Measurements from ENCODE around the gene ADAT3.

Gene ADAT3

DNA sequence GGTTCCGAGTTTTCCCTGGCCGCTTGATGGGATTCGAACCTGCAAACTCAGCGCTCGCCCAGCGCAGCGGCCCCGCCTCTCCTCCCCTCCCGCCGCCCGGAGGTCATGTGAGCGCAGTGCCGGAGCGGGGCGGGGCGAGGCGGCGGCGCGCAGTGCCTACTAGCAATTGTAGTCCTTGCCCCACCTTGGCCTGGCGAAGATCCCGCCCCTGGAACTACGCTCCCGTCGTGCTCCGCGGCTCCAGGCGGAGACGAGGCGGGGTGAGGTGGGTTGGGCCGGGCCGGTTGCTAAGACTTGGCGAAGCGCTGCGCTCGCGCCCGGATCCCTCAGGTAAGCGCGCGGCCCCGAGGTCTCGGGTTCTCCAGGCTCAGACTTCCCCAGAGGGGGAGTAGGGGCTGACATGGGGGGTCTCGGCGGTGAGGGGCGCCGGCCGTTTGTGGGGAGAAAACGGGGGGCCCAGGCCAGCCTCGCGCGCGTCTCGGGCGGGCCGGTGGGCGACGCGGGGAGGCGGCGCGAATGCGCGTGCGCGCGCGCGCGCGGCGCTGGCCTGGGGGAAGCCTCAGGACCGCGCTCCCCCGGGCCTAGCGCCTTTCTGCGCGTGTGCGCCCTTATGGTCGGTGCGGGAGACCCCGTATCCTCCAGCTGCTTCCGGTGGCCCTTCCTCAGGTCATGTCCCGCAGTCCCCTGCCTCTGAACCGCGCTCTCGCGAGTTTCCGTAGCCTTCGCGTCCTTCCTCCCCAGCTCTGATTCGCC is at the start of gene ADAT3, which contains the start of gene SCAMP4:
TSS of gene ADAT3 (plus strand) at position 290 of the 753 bp plus-strand sequence. CDS start 6,649 bp downstream, outside the sequence.
TSS of gene SCAMP4 (plus strand) at position 290 of the 753 bp plus-strand sequence. CDS start 9,621 bp downstream, outside the sequence.
- Mint-ChIP-seq H3K27me3 (ENCODE audit: low read depth) (no peaks in the 10 kb centered on the region), H3K9me3 (no peaks in the 10 kb centered on the region), H3K4me3 (peak within 1 kb of the TSS; percentile 95 to 97 (median 95)), H3K36me3 (ENCODE audit: low read depth) (peaks cover 3% of the 10 kb centered on the region), H3K4me1 (peaks cover 11% of the 10 kb centered on the region), H3K27ac (peak within 1 kb of the TSS; percentile 90 to 99 (median 99))
- TF ChIP-seq, protein P1, sequence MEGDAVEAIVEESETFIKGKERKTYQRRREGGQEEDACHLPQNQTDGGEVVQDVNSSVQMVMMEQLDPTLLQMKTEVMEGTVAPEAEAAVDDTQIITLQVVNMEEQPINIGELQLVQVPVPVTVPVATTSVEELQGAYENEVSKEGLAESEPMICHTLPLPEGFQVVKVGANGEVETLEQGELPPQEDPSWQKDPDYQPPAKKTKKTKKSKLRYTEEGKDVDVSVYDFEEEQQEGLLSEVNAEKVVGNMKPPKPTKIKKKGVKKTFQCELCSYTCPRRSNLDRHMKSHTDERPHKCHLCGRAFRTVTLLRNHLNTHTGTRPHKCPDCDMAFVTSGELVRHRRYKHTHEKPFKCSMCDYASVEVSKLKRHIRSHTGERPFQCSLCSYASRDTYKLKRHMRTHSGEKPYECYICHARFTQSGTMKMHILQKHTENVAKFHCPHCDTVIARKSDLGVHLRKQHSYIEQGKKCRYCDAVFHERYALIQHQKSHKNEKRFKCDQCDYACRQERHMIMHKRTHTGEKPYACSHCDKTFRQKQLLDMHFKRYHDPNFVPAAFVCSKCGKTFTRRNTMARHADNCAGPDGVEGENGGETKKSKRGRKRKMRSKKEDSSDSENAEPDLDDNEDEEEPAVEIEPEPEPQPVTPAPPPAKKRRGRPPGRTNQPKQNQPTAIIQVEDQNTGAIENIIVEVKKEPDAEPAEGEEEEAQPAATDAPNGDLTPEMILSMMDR (IDR thresholded peaks at IDR 0.05; ENCODE audit: unreplicated experiment in 3 of 3), result no peak

DNA sequence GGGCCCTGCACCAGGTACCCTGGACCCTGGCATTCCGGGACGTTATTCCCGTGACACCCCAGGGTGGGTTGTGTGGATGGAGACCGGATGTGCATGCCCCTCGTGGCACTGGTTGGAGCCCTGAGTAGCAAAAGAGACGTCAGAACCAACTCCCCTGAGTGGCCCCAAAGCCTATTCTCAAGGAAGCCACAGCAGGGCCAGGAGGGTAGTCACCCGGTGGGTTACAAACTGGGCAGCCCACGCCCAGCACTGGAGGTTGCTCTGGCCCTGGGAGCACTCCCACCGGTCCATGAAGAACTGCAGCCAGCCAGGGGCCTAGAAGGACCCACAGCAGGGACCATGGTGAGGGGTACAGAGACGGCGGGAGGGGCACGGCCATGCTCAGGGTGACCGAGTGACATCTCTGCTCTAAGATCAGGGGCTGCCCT is 49.4 kb upstream of the ADAT3 start:
- H3K4me3 Mint-ChIP-seq, result peak overlapping the region; percentile 67 to 76 (median 72)
- no peaks in the 10 kb centered on the region for H3K36me3 Mint-ChIP-seq (ENCODE audit: low read depth)
- TF ChIP-seq, protein P1 (IDR thresholded peaks at IDR 0.05; ENCODE audit: unreplicated experiment in 3 of 3), result no peak
- H3K9me3 Mint-ChIP-seq, result no peaks in the 10 kb centered on the region
- H3K27me3 Mint-ChIP-seq (ENCODE audit: low read depth), result no peaks in the 10 kb centered on the region
- peaks cover 26% of the 10 kb centered on the region for H3K4me1 Mint-ChIP-seq
- H3K27ac Mint-ChIP-seq, result peak overlapping the region; percentile 29 to 91 (median 76)

DNA sequence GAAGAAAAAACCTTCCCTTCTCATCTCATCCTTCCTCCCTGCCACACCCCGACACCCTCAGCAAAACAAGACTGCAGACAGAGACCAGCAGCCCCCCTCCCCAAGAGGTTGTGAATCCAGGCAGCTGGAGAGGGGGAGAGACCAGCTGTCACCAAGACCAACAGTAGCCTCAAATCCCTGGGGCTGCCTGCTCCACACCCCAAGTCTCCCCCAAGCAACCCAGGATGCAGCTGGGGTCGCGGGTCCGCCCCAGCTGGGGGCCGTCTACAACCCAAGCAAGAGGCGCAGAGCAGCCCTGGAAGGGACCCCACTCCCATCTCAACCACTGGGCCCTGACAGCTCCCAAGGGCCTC is 48.9 kb upstream of the ADAT3 start:
- TF ChIP-seq, protein P1 (IDR thresholded peaks at IDR 0.05; ENCODE audit: unreplicated experiment in 3 of 3), result no peak
- Mint-ChIP-seq H3K27me3 (ENCODE audit: low read depth) (peaks cover 3% of the 10 kb centered on the region), H3K4me3 (peak overlapping the region; percentile 67 to 76 (median 72)), H3K4me1 (peaks cover 31% of the 10 kb centered on the region), H3K9me3 (no peaks in the 10 kb centered on the region), H3K27ac (peak overlapping the region; percentile 29 to 91 (median 66)), H3K36me3 (ENCODE audit: low read depth) (no peaks in the 10 kb centered on the region)

DNA sequence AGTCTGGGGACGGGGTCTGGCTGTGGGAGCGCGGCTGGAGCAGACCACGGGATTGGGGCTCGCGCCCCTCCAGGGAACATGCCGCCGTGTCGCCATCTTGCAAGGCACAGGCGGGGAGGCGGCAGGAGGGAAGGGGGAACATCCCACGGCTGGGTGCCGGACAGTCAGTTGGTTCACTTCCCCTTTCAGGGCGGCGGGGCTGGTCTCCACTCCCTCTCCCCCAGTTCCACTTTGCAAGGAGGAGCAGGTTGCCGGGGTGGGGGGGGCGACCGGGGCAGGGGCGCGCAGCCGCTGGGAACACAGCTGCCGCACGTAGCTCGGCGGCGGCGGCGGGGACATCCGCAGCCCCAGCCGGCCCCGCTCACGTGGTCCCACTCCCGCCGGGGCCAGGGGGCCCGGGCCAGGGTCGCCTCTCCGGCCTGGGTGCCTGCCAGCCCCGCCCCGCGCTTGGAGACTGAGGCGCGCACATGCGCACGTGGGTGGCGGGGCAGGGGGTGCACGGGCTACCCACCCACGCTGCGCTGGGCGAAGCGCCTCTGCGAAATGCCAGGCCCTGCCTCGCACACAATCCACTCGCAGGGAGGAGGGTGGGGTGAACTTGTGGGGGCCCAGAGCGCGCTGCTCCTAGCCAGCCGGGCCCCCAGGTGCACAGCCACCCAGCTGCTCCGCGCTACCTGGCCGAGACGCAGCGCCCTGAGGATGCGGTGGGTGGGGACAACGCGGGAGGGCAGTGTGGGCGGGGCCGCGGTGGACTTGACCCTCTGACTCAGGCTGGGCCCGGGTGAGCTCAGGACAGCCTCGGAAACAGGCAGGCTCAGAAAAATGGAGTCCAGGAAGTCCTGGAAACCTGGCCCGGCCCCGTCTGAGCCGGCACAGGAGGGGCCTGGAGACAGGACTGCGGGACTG is 48.2 kb upstream of the ADAT3 start:
- TF ChIP-seq, protein P1 (IDR thresholded peaks at IDR 0.05; ENCODE audit: unreplicated experiment in 3 of 3), result no peak
- Mint-ChIP-seq H3K4me3 (peak overlapping the region; percentile 67 to 76 (median 72)), H3K27ac (peak overlapping the region in 2 of 3 experiments; percentile 66 to 91), H3K36me3 (ENCODE audit: low read depth) (no peaks in the 10 kb centered on the region), H3K9me3 (no peaks in the 10 kb centered on the region), H3K27me3 (ENCODE audit: low read depth) (peaks cover 7% of the 10 kb centered on the region), H3K4me1 (peaks cover 37% of the 10 kb centered on the region)

DNA sequence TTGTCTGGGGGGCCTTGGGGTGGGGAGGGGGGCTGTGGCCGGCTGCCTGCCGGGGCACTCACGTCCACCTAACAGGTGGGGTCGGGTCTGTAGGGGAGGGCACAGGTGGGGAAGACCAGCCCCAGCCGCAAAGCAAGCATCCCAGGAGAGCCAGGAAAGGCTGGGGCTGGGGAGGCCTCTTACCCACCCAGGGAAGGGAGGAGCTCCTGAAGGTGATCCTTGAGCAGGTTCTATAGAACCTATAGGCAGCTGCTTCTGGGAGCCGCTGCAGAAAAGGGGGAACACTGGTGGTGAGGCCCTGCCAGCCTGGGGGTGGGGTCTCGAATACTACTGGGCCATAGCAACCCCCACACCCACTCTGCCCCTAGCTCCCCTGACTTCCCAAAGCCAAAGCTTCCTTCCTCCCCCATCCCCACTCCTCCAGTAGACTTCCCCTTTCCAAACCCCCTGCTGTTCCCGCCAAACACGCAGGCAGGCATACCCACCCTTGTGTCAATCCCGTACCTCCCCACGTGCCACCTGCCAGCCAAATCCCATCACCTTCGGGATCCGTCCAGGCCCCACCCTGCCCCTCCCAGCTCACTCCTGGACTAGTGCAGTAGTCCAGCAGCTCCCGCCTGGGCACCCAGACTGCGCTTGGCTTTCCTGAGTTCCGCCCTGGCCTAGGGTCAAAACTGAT is 47.4 kb upstream of the ADAT3 start:
- peaks cover 10% of the 10 kb centered on the region for H3K27me3 Mint-ChIP-seq (ENCODE audit: low read depth)
- peak overlapping the region; percentile 31 to 55 (median 44) for H3K4me3 Mint-ChIP-seq
- H3K9me3 Mint-ChIP-seq, result no peaks in the 10 kb centered on the region
- TF ChIP-seq, protein P1 (IDR thresholded peaks at IDR 0.05; ENCODE audit: unreplicated experiment in 3 of 3), result no peak
- no peaks in the 10 kb centered on the region for H3K36me3 Mint-ChIP-seq (ENCODE audit: low read depth)
- peak overlapping the region in 1 of 3 experiments; percentile 25 for H3K27ac Mint-ChIP-seq
- peaks cover 38% of the 10 kb centered on the region for H3K4me1 Mint-ChIP-seq

All from nephron (organoid).